Activated CD8-positive, alpha-beta memory T cell treated with anti-CD3 and anti-CD28 coated beads for 4 hours (primary cell): ENCODE results near the gene TRPC6.
"Not testable (repeated sequence)": the region's sequence is repeated elsewhere in the genome, so short reads cannot be mapped to it uniquely, and the experiment has no call there.

ENCODE experiments used
- DNase-seq, 2 donors: peaks; one replicate each; pipeline ENCODE4 v3.0.0-alpha.2; 2020; ENCODE audit warnings: low read depth in 2 of 2

Gene TRPC6

GRCh38 chr11:101521821-101522220 lies 62.0 kb downstream of the TRPC6 start:
- DNase-seq = no peak

DNA sequence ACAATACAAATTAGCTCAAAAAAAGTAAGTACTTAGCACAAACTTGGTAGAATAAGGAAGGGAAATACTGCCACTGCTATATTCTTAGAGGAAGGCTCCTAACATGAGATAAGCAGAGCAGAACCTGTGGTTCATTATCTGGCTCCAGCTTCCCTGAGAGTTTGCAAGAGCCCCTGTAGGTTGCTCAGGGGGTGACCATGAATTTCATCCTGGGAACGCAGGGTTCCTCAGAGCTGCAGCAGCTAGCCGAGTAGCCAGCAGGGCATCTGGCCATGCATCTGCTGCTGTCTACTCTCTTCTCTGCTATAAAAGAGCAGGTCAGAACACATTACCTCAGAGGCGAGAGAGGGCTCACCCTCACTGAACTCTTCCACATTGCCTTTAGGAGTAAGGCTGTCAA lies 67.3 kb downstream of the TRPC6 start:
- no peak for DNase-seq

DNA sequence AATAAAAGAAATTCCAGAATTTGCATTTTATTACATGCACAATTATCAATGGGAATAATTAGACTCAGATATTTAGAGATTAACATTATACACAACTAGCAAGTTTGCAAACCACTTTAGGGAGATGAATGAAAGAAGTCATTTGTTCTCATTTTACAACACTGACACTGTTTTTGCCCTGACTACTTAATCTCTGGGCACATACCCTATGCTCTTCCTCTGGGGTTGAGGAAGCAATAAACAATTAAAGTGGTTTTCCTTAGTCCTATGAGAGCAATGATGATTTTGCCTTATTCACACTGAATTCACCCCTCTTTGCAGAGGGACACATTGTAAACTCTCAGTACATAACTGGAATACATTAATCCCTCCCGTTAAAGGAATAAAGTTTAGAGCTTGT lies 72.7 kb downstream of the TRPC6 start:
- no peak for DNase-seq

- DNase-seq = no peak
Measured at GRCh38 chr11:101510591-101510990, 73.2 kb downstream of the TRPC6 start.

DNA sequence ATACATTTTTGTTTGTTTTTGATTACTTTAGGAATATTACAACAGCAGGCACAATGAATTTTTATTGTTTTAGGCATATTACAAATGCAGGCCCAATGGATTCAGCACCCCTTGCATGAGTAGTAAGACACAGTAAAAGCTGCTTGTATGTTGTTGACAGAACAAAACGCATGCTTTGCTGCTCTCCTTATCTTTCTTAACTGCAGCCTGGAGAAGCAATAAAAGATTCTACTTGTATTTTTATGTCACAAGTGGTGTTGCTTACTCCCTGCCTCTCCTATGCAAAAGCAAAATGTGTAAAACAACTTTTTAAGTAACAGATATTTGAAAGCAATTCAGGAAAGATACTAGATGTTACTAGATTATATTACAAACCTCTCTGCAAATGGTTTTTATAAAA lies 73.9 kb downstream of the TRPC6 start:
- no peak for DNase-seq

DNA sequence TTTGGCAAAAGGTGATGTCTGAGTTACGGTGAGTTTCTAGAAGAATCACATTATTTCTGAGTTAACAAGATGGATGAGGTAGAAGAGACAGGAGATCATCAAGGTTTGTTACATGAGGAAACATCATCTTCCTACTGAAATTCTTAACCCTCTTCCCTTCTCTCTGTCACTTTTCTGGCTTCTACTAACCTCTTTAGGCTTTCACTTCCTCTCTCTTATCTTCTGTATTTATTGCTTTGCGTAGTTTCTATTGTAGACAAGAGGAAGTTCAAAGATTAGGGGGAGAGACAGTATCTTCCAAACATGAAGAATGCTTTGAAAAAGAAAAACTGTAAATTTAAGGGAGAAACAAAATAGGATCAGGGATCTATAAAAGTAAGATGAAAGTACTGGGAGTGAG lies 75.4 kb downstream of the TRPC6 start:
- DNase-seq = no peak

DNA sequence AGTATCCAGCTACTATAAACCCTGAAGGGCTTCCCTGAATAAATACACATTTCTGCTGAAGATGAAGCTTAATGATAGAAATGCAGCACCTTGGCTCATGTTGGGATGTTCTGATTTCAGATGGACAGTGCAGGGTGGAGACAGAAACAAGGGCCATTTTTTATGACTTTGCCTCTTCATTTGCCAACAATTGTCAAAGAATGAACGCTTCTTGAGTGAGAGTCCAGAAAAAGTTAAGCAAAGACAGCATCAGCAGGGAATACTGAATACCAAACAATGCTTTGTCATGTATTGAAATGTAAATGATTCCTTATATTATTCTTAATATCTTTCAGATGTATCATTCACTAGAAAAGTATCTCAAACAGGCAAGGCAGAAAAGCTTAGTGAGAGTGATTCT lies 84.9 kb downstream of the TRPC6 start:
- no peak for DNase-seq

DNA sequence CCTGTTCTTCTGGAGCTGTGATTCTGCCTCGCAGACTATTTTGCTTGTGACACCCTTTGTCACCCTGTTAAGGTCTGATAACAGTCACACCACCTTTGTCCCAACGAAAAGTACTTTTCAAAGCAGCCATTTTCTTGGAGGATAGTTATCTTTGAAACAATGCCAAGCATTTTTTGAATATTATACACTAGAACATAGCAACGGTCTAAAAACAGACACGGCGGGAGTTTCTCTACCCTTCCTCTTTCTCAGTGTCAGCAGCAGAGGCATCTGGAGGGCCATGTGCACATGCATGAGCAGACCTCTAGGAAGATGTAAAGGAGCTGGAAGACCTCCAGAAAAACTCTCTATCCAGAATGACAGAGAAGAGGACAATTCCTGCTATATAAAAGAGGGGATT lies 86.5 kb downstream of the TRPC6 start:
- no peak for DNase-seq

GRCh38 chr11:101487775-101488174 lies 96.0 kb downstream of the TRPC6 start:
- DNase-seq = no peak

GRCh38 chr11:101482556-101483124 lies 101.2 kb downstream of the TRPC6 start:
- DNase-seq = no peak

DNA sequence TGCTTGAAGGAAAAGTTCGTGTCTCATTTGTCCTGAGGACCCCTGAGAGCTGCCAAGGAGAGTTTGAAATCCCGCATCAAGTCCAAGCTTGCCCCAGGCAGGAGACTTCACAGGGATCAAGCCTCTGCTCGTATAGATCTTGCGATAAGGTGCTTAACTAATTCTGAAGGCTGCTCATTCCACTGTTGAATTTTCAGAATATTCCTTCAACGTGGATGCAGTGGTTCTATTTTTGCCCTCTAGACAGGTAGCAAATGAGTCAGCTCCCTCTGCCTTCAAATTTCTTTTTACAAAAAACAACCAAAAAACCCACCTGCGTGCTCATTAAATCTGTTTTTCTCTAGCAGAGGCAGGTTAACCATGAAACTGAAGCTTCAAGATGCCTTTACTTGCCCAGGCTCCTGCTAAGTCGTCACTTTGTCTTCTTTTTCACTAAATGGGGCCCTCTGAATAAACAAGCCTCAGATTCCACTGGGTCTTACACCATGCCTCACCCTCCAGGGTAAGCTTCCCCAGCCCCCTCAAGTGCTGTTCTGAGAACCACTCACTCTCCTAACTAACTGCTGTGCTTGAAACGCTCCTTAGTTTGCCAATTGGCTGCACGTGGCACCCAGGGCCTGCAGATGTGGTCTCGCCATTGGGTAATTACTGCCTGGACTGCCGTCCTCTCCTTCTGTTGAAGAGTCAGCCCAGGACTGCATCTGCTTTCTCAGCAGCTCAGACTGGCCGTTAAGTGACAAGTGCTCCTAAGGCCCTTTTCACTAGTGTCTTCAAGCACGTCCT lies 105.0 kb downstream of the TRPC6 start:
- DNase-seq = no peak

DNA sequence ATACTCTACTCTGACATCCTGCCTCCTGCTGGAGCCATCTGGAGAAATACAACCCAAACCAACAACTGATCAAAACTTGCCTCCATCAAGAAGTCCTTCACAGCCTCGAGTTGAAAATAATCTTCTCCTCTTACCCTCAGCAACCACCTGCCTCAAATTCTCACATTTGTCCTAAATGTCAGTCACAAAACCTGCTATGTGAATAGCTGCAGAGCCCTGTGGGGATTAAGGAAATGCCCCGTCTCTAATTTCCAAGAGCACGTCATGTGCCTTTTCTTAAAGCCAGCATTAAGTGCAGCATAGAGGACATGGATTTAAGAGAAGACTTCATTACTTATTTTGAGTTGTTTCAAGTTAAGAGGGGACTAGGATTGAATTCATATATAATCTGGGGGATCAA lies 105.9 kb downstream of the TRPC6 start:
- DNase-seq = no peak

- no peak for DNase-seq
Measured at GRCh38 chr11:101476191-101476590, 107.6 kb downstream of the TRPC6 start.

- no peak for DNase-seq
Measured at GRCh38 chr11:101475699-101476098, 108.1 kb downstream of the TRPC6 start.

GRCh38 chr11:101474666-101475065 lies 109.1 kb downstream of the TRPC6 start:
- no peak for DNase-seq

GRCh38 chr11:101470881-101471520 lies 112.8 kb downstream of the TRPC6 start:
- no peak for DNase-seq

DNA sequence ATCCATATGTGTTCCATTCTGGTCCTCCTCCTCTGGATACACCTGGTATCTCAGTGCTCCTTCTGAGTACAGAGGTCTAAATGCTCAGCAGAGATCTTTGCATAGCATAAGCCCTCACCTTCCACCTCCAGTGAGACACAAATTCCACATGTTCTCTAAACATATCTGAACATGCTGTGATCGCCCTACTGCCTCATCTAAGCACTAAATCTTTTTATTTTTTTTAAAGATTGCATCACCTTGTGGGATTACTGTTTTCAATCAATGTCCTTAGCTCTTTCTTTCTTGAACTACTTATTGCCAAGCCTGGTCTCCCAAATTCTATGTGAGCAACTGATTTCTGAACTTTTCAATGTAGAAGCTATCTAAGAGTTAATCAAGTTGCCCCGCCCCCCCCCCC lies 113.4 kb downstream of the TRPC6 start:
- DNase-seq = no peak

- DNase-seq = no peak
Measured at GRCh38 chr11:101466352-101466751, 117.5 kb downstream of the TRPC6 start.

DNA sequence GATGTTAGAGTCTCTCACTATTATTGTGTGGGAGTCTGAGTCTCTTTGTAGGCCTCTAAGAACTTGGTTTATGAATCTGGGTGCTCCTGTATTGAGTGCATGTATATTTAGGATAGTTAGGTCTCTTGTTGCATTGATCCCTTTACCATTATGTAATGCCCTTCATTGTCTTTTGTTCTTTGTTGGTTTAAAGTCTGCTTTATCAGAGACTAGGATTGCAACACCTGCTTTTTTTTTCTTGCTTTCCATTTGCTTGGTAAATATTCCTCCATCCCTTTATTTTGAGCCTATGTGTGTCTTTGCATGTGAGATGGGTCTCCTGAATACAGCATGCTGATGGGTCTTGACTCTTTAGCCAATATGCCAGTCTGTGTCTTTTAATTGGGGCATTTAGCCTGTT lies 119.4 kb downstream of the TRPC6 start:
- not testable (repeated sequence) for DNase-seq

- DNase-seq = no peak
Measured at GRCh38 chr11:101459020-101459419, 124.8 kb downstream of the TRPC6 start.

DNA sequence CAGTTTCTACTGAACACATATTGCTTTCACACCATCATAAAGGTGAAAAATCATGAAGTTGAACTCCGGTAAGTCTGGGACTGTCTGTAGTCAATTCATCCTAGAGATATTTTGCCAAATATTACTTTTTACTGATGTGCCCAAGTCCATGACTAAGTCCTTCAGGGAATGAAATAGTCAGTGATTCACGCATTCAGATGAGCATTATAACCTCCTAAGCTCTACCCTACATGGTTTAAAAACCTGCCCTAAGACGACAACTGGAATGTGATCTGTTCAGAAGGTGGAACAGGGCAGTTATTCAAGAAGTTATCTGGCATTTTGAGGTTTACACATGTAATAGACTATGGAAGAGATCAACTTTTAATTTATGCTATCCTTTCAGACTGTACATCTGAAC lies 125.6 kb downstream of the TRPC6 start:
- no peak for DNase-seq

GRCh38 chr11:101456812-101457211 lies 127.0 kb downstream of the TRPC6 start:
- DNase-seq = no peak

GRCh38 chr11:101453682-101454081 lies 130.1 kb downstream of the TRPC6 start:
- no peak for DNase-seq
